ENCODE data around the gene DIP2B.
A peak's percentile ranks its signal among the peaks of the same experiment; 100 is the strongest.

The DIP2B gene

DNA sequence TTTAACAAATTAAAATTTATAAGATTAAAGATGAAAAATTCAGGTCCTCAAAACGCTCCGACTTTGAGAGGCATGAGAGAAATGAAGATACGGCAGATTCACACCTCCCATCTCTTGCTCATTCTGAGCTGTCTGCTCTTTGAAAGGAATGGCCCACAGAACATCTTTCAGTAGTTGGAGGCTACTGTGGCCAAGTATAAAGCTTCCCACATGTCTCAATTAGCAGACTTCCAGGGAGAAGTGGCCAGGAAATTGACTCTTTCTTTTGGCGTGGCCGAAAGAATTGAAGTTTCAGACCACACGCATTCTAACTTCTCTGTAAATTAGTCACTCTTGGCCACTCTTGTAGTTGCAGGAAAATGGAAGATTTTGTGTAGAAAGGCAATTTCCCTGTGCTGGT, 129.2 kb downstream of the DIP2B start:
- Mint-ChIP-seq H3K27me3 (no peaks in the 10 kb centered on the region), H3K4me1 (ENCODE audit: low read depth) (peaks cover 38% of the 10 kb centered on the region), H3K27ac (peak overlapping the region; percentile 4), H3K9me3 (no peaks in the 10 kb centered on the region), H3K4me3 (no peak overlapping the region), H3K36me3 (ENCODE audit: low read depth) (peaks cover 33% of the 10 kb centered on the region)
- no peak for DNase-seq

DNA sequence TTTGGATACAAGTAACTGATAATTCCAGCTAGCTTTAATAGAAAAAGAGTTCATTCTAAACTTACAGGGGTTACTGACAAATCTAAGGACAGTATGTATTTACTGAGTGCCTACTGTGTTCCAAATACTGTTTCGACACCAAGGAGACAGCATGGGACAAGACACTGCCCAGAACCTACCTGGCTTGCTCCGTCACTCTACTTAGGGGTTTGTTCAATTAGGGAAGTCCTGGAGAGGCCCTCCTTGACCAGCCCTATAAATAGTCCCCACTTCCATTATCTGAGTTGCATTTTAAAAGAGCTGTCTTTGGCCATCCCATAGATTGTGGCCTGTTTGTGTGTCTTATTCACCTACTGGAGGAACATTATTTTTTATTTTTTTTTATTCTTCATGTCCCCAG, 129.6 kb downstream of the DIP2B start:
- H3K4me3 Mint-ChIP-seq = no peak overlapping the region
- H3K36me3 Mint-ChIP-seq (ENCODE audit: low read depth) = peaks cover 29% of the 10 kb centered on the region
- DNase-seq = no peak
- peaks cover 41% of the 10 kb centered on the region for H3K4me1 Mint-ChIP-seq (ENCODE audit: low read depth)
- H3K27me3 Mint-ChIP-seq = no peaks in the 10 kb centered on the region
- peak overlapping the region; percentile 4 for H3K27ac Mint-ChIP-seq
- H3K9me3 Mint-ChIP-seq = no peaks in the 10 kb centered on the region

DNA sequence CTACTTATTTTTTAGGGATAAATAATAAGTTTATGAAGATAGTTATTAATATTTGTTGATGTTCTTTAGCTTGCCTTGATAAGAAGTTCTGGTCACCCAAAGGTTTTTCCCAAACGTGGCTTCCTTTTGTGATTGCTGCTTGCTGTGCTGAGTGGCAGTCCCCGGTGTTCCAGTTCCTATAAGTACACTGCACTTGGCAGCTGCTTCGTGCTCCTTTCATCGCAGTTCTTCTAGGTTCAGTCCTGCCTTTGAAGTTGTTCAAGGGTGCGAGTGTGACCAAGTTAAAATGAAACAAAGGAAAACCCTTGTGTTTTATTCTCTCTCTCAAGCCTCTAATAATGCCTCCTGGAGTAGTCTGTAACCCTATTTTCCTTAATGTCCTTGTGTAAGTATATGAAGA, 130.6 kb downstream of the DIP2B start:
- H3K36me3 Mint-ChIP-seq (ENCODE audit: low read depth) = peaks cover 26% of the 10 kb centered on the region
- no peaks in the 10 kb centered on the region for H3K9me3 Mint-ChIP-seq
- no peak overlapping the region for H3K4me3 Mint-ChIP-seq
- H3K27ac Mint-ChIP-seq = peak overlapping the region; percentile 76
- peaks cover 46% of the 10 kb centered on the region for H3K4me1 Mint-ChIP-seq (ENCODE audit: low read depth)
- DNase-seq = no peak
- H3K27me3 Mint-ChIP-seq = no peaks in the 10 kb centered on the region

DNA sequence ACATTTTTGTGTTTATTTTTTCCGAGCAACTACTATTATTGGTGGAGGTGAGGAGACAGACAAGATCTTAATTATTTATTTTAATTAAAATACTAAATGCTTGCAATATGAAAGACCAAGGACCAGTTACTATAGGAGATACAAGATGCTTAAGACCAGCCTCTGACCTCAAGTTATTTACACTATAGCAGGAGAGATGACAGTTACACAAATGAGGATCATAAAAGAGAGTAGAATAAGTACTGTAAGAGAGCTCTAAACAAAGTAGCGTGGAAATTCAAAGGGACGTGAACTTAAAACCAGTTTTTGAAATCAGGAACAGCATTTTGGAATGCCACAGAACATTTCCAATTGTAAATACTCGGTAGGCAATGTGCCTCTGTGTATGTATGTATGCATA, 131.1 kb downstream of the DIP2B start:
- Mint-ChIP-seq H3K9me3 (no peaks in the 10 kb centered on the region), H3K36me3 (ENCODE audit: low read depth) (peaks cover 27% of the 10 kb centered on the region), H3K4me1 (ENCODE audit: low read depth) (peaks cover 51% of the 10 kb centered on the region), H3K27ac (no peak overlapping the region), H3K27me3 (no peaks in the 10 kb centered on the region), H3K4me3 (no peak overlapping the region)
- DNase-seq = no peak

DNA sequence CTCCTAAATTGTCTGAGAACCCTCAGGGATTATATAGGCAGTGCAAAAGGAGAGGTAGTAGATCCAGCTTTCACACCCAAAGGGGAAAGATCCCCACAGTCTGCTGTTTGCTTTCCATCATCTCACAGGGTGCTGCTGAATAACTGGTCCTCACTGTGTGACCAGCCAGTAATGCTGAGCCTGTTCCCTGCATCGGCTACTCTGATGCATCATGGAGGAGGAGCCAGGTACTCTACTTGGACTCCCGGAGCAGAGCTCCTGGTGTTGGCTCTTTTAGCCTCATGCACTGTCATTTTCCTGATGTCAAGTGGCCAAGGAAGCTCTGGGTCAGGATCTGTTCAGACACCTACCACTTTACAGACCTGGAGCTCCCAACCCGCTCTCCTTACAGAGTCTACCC, 131.7 kb downstream of the DIP2B start:
- no peaks in the 10 kb centered on the region for H3K9me3 Mint-ChIP-seq
- H3K36me3 Mint-ChIP-seq (ENCODE audit: low read depth) = peaks cover 28% of the 10 kb centered on the region
- H3K4me3 Mint-ChIP-seq = no peak overlapping the region
- H3K27ac Mint-ChIP-seq = peak overlapping the region; percentile 79
- no peaks in the 10 kb centered on the region for H3K27me3 Mint-ChIP-seq
- DNase-seq = no peak
- H3K4me1 Mint-ChIP-seq (ENCODE audit: low read depth) = peaks cover 55% of the 10 kb centered on the region

DNA sequence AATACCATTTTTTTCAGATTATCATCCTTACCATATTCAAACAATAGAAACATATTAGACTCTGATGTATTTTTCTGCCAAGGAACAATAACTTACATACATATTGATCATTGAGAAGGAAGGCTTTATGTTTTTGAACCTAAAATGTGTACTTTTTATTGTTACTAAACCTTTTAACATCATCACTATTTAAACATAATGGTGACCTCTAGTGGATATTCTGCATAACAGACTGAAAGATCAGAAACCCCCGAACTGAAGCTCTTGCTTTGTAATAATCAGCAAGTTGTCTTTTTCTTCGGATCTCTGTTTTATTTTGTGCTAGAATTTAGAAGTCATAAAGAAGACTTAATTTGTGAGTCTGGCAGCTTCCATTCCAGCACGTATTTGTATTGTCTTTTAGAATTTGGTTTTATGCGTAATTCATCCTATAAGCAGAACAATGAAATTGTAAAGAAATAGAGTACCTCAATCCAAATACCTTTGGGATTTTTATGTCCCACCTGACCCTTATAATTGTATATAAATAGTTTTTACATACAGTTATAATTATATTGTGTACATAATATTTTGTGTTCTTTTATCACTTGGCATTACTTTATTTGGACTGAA, 133.2 kb downstream of the DIP2B start:
- Mint-ChIP-seq H3K36me3 (ENCODE audit: low read depth) (peaks cover 36% of the 10 kb centered on the region), H3K27ac (peak overlapping the region; percentile 79), H3K4me1 (ENCODE audit: low read depth) (peaks cover 60% of the 10 kb centered on the region), H3K9me3 (no peaks in the 10 kb centered on the region), H3K27me3 (no peaks in the 10 kb centered on the region), H3K4me3 (no peak overlapping the region)
- no peak for DNase-seq

DNA sequence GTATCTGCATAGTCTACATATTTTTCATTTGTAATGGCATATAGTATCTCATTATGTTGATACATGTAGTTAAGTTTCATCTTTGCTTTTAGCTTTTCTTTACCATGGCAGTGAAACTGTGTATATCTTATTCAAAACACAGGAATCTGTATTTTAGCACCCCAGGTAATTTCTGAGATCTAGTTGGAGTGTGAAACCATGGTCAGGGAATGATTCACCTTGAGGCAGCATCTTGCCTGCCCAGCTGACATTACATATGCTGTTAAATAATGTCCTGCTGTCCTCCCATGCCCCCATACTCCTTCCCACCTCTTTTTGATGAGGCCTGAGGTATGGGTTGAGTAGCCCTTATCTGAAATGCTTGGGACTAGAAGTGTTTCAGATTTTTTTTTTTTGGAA, 133.7 kb downstream of the DIP2B start:
- Mint-ChIP-seq H3K27ac (no peak overlapping the region), H3K36me3 (ENCODE audit: low read depth) (peaks cover 38% of the 10 kb centered on the region), H3K4me3 (no peak overlapping the region), H3K4me1 (ENCODE audit: low read depth) (peaks cover 60% of the 10 kb centered on the region), H3K9me3 (no peaks in the 10 kb centered on the region), H3K27me3 (no peaks in the 10 kb centered on the region)
- DNase-seq = no peak

DNA sequence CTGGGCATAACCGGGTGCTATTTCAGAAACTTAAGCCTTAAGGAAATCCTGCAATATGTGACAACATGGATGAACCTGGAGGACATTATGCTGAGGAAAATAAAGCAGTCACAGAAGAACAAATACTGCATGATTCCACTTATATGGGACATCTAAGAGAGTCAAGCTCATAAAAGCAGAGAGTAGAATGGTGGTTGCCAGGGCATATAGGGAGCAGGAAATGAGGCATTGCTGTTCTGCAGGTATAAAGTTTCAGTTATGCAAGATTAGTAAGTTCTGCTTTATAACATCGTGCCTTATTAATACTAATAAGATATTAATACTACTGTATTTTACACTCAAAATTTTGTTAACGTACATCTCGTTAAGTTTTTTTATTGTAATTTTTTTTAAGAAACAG, 134.9 kb downstream of the DIP2B start:
- no peak overlapping the region for H3K4me3 Mint-ChIP-seq
- peaks cover 53% of the 10 kb centered on the region for H3K4me1 Mint-ChIP-seq (ENCODE audit: low read depth)
- peak overlapping the region; percentile 40 for H3K27ac Mint-ChIP-seq
- peaks cover 44% of the 10 kb centered on the region for H3K36me3 Mint-ChIP-seq (ENCODE audit: low read depth)
- H3K9me3 Mint-ChIP-seq = no peaks in the 10 kb centered on the region
- DNase-seq = no peak
- H3K27me3 Mint-ChIP-seq = no peaks in the 10 kb centered on the region

DNA sequence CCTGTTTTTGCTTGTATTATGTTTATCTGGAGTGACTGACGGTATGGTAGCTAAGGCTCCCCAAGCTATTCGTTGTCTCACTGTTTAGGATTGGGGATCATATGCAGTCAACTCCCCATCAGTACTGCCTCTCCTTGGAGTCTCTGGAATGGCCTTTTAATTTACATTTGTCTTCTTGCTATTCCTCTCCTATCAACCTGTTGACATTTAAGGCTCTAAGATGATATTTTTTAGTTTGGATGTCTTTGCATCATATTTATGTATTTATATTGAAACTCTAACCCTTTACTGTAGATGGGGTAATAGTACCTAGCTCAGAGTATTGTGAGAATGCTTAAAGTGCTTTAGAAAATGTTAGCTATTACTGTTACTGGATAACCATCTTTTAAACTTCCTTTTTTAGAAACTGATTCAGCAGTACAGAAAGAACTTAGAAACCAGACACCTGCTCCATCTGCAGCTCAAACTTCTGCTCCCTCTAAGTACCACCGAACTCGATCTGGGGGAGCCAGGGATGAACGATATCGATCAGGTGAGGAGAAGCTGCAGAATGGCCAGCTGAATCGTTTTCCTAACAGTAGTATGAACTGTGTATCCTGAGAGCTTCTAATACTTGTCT, 135.6 kb downstream of the DIP2B start:
- Mint-ChIP-seq H3K36me3 (ENCODE audit: low read depth) (peaks cover 44% of the 10 kb centered on the region), H3K4me1 (ENCODE audit: low read depth) (peaks cover 47% of the 10 kb centered on the region), H3K27ac (no peak overlapping the region), H3K4me3 (no peak overlapping the region), H3K27me3 (no peaks in the 10 kb centered on the region), H3K9me3 (no peaks in the 10 kb centered on the region)
- DNase-seq = no peak

DNA sequence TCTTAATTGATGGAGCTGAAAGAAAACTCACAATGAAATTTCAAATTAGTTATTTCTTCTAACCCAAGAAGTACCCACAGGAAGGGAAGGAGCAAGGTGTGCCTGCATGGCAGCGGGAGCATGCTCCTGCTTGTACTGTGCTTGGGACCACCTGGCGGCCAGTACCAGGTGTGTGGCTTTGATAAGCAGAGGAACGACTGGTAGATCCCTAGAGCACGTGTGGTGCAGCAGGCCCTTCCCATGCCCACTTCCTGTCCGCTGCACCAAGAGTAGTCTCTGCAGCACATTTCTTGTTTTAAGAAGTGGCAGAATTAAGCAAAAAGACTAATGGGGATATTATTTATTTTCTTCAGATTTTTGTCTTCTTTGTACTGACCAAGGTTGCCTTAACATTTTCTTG, 136.8 kb downstream of the DIP2B start:
- peaks cover 38% of the 10 kb centered on the region for H3K4me1 Mint-ChIP-seq (ENCODE audit: low read depth)

DNA sequence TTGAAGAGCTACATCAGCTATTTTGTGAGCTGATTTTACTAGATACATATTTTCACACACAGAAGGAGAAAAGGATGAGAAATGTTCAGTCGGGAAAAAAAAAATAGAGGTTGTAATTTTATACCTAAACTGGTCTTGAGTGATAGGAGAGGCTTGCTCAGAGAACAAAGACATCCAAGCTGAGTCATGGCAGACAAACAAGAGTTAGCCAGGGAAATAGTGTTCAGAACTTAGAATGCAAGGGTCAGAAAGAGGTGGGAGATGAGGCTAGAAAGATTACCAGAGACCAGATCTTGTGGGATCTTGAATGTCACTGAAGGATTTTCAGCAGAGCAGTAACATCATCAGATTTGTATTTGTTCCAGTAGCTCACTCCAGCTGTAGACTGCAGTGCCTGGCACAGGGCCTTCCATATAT, 137.3 kb downstream of the DIP2B start:
- H3K36me3 Mint-ChIP-seq (ENCODE audit: low read depth) = peaks cover 49% of the 10 kb centered on the region
- peak overlapping the region; percentile 51 for H3K27ac Mint-ChIP-seq
- peaks cover 33% of the 10 kb centered on the region for H3K4me1 Mint-ChIP-seq (ENCODE audit: low read depth)
- no peaks in the 10 kb centered on the region for H3K27me3 Mint-ChIP-seq
- H3K4me3 Mint-ChIP-seq = no peak overlapping the region
- H3K9me3 Mint-ChIP-seq = no peaks in the 10 kb centered on the region
- DNase-seq = no peak

More for the DNA sequence above, 136.8 kb downstream of the DIP2B start:
- Mint-ChIP-seq H3K27me3 (no peaks in the 10 kb centered on the region), H3K4me3 (no peak overlapping the region), H3K36me3 (ENCODE audit: low read depth) (peaks cover 44% of the 10 kb centered on the region), H3K9me3 (no peaks in the 10 kb centered on the region), H3K27ac (peak overlapping the region; percentile 51)
- no peak for DNase-seq

DNA sequence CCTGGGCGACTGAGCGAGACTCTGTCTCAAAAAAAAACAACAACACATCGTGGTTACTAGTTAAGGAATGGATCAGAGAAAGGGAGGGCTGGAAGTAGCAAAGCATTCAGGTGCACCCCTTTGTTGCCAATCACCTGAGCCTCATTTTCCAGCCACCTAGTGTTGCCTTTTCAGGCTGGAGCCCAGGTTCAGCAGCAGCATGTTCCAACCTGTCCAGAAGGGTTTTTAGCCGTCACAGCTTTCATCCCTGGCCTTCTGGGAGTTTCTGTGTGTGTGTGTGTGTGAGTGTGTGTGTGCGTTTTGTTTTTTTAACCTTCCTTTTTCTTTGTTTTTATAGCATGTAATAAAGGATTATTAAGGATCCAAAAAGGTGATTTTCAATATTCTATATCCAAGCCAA, 138.0 kb downstream of the DIP2B start:
- Mint-ChIP-seq H3K36me3 (ENCODE audit: low read depth) (peaks cover 49% of the 10 kb centered on the region), H3K4me1 (ENCODE audit: low read depth) (peaks cover 31% of the 10 kb centered on the region), H3K27ac (no peak overlapping the region), H3K9me3 (no peaks in the 10 kb centered on the region), H3K4me3 (no peak overlapping the region), H3K27me3 (no peaks in the 10 kb centered on the region)
- no peak for DNase-seq

DNA sequence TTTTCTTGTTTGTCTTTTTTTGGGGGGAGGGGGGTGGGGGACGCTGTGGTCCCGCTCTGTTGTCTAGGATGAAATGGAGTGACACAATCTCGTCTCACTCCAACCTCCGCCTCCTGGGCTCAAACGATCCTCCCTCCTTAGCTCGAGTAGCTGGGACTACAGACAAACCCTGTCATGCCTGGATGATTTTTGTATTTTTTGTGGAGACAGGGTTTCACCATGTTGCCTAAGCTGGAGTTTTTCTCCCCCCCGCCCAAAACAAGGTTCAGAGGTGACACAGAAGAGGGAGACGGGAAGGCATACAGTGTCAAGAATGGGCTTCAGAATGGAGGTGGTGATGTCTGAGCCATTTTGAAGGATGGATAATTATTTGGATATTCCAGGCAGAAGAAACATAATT, 142.2 kb downstream of the DIP2B start:
- Mint-ChIP-seq H3K36me3 (ENCODE audit: low read depth) (peaks cover 30% of the 10 kb centered on the region), H3K4me3 (no peak overlapping the region), H3K9me3 (no peaks in the 10 kb centered on the region), H3K27ac (no peak overlapping the region), H3K27me3 (no peaks in the 10 kb centered on the region), H3K4me1 (ENCODE audit: low read depth) (peaks cover 9% of the 10 kb centered on the region)
- DNase-seq = no peak

DNA sequence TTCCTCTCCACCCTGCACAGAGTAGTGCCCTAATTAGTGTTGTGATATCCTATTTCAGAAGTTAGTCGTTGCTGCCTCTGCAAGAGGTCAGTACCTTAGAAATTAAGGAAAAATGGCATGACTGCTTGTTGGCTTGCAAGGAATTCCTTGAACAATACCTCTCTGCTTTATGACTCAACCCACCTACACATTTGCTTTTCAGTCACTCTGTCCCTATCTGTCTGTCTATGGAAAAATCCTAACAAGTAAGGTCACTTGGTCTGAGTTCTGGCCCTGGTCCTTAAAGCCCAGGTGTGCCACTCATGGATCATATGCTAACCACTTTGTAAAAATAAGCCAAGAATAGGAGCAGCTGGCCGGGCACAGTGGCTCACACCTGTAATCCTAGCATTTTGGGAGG, 142.7 kb downstream of the DIP2B start:
- DNase-seq = no peak
- Mint-ChIP-seq H3K36me3 (ENCODE audit: low read depth) (peaks cover 25% of the 10 kb centered on the region), H3K4me3 (no peak overlapping the region), H3K4me1 (ENCODE audit: low read depth) (peaks cover 9% of the 10 kb centered on the region), H3K27ac (no peak overlapping the region), H3K27me3 (no peaks in the 10 kb centered on the region), H3K9me3 (no peaks in the 10 kb centered on the region)

DNA sequence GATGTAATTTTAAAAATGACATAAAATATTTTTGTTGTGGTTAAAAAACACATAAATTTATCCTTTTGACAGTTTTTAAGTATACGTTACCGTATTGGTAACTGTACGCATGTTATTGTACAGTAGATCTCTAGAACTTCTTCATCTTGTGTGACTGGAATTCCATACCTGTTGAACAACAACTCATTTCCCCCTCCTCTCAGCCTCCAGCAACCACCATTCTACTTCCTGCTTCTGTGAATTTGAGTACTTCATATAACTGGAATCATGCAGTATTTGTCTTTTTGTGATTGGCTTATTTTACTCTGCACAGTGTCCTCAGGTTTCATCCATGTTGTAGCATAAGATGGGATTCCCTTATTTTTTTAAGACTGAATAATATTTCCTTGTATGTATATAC, 145.5 kb downstream of the DIP2B start:
- H3K27ac Mint-ChIP-seq = no peak overlapping the region
- no peak overlapping the region for H3K4me3 Mint-ChIP-seq
- DNase-seq = no peak

More for the DNA sequence above, 145.5 kb downstream of the DIP2B start:
- Mint-ChIP-seq H3K27me3 (no peaks in the 10 kb centered on the region), H3K36me3 (ENCODE audit: low read depth) (peaks cover 5% of the 10 kb centered on the region), H3K4me1 (ENCODE audit: low read depth) (peaks cover 11% of the 10 kb centered on the region), H3K9me3 (no peaks in the 10 kb centered on the region)
